Tibial artery (tissue), 4 donors: ENCODE measurements around the gene UTY.

Source experiments
- DNase-seq, 2 donors: peaks; one replicate each; pipeline ENCODE4 v3.0.0-alpha.2; 2019
- H3K27ac ChIP-seq, 2 donors: fragments of 200-600 bp; sonication (generic) in 1 of 2; 1 replicate in 1 of 2; 2 replicates in 1 of 2; pipeline ENCODE4 v1.5.1; 2018 to 2019; ENCODE audit warnings: mild to moderate bottlenecking in 1 of 2
- H3K27me3 ChIP-seq, 2 donors: fragments of 200-600 bp; sonication (generic) in 1 of 2; one replicate each; pipeline versions ENCODE4 v1.5.1 to v1.6.0; 2016 to 2019
- H3K36me3 ChIP-seq, 3 donors: fragments of 200-600 bp; sonication (generic) in 2 of 3; one replicate each; pipeline ENCODE4 v1.5.1; 2016 to 2019; ENCODE audit warnings: mild to moderate bottlenecking in 2 of 3
- H3K4me1 ChIP-seq, 4 donors: fragments of 200-600 bp; sonication (generic) in 2 of 4; 1 replicate in 3 of 4; 2 replicates in 1 of 4; pipeline ENCODE4 v1.5.1; 2016 to 2019
- H3K4me3 ChIP-seq, 2 donors: fragments of 200-600 bp; sonication (generic) in 1 of 2; 1 replicate in 1 of 2; 2 replicates in 1 of 2; pipeline ENCODE4 v1.5.1; 2018 to 2019; ENCODE audit warnings: mild to moderate bottlenecking in 2 of 2
- H3K9me3 ChIP-seq, 3 donors: fragments of 200-600 bp; sonication (generic) in 1 of 3; one replicate each; pipeline ENCODE4 v1.5.1; 2016 to 2019
- CTCF ChIP-seq, 2 experiments: fragments of 200-600 bp in 1 of 2; fragments of 450-650 bp in 1 of 2; IDR thresholded peaks; one replicate each; pipeline ENCODE4 v1.5.1; 2017 to 2019; ENCODE audit warnings: antibody characterized with exemption in 2 of 2, mild to moderate bottlenecking in 1 of 2, moderate library complexity in 1 of 2
- intact Hi-C: fragments of 100-400 bp; cut with DNase I; formaldehyde crosslinking; loops from one replicate; pipeline ENCODE4 v1.15.0; 2023; ENCODE audit warnings: low total_unique reads

Gene UTY

GRCh38 chrY:13345549-13345948, 134.3 kb downstream of the UTY start:
- Histone ChIP-seq H3K27ac (no peak overlapping the region), H3K4me1 (no peaks in the 10 kb centered on the region), H3K4me3 (no peak overlapping the region), H3K27me3 (no peaks in the 10 kb centered on the region), H3K36me3 (no peaks in the 10 kb centered on the region), H3K9me3 (no peaks in the 10 kb centered on the region)
- TF ChIP-seq CTCF (IDR thresholded peaks at IDR 0.05) = no peak
- DNase-seq = no peak
- intact Hi-C loops = no loop called here

- H3K9me3 ChIP-seq = no peaks in the 10 kb centered on the region
- H3K4me3 ChIP-seq = no peak overlapping the region
- intact Hi-C loops = no loop called here
- no peak for DNase-seq
- no peaks in the 10 kb centered on the region for H3K27me3 ChIP-seq
- H3K27ac ChIP-seq = no peak overlapping the region
- TF ChIP-seq CTCF (IDR thresholded peaks at IDR 0.05) = peak; percentile 8 to 25
- no peaks in the 10 kb centered on the region for H3K36me3 ChIP-seq
- no peaks in the 10 kb centered on the region for H3K4me1 ChIP-seq
Observed at GRCh38 chrY:13343307-13343946, 136.4 kb downstream of the UTY start.

DNA sequence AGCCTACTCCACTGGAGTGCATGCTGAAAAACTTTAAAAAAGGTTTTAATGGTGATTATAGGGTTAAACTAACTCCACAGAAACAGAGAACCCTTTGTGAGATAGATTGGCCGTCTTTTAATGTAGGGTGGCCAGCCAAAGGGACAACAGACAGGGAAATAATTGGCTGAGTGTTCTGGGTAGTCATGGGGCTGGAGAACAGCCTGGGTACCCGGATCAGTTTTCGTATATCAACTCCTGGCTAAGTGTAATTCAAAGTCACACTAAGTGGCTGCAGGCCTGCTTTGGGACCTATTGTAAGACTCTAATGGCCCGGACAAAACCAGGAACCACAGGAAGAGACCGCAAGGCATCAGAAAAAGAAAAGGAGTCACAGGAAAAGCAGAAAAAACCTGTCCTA, 139.9 kb downstream of the UTY start:
- no peak overlapping the region for H3K27ac ChIP-seq
- no peak for TF ChIP-seq CTCF (IDR thresholded peaks at IDR 0.05)

DNA sequence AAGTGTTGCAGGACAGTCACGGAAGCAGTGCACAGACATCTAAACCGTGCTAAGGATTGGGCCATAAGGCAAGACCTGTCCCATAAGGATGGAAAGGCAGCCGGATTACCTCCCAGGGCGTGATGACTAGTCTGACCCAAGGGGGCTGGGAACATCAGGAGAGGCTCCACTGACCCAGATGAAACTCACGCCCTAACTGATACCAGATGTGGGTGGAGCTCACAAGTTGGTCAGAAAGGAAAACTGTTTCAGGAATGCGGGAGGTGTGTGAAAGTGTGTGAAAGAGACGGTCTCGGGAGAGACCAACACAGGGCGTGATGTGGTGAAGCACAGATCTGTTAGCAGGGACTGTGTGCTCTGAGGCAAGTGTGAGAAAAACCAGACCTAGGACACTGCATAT, 140.5 kb downstream of the UTY start:
- no peak overlapping the region for H3K4me3 ChIP-seq
- no peak for DNase-seq

More for the DNA sequence above, 139.9 kb downstream of the UTY start:
- no peaks in the 10 kb centered on the region for H3K4me1 ChIP-seq
- H3K27me3 ChIP-seq = no peaks in the 10 kb centered on the region
- no peak for DNase-seq
- no peaks in the 10 kb centered on the region for H3K9me3 ChIP-seq
- H3K36me3 ChIP-seq = peaks cover 0 to 2% (median 0%) of the 10 kb centered on the region in 3 donors
- intact Hi-C loops = no loop called here
- no peak overlapping the region for H3K4me3 ChIP-seq

GRCh38 chrY:13338711-13339110, 141.1 kb downstream of the UTY start:
- no peak for DNase-seq
- no peak overlapping the region for H3K27ac ChIP-seq
- H3K27me3 ChIP-seq = no peaks in the 10 kb centered on the region
- peaks cover 0 to 7% (median 0%) of the 10 kb centered on the region in 3 donors for H3K36me3 ChIP-seq
- intact Hi-C loops = no loop called here
- H3K9me3 ChIP-seq = no peaks in the 10 kb centered on the region
- TF ChIP-seq CTCF (IDR thresholded peaks at IDR 0.05) = no peak
- no peaks in the 10 kb centered on the region for H3K4me1 ChIP-seq
- H3K4me3 ChIP-seq = no peak overlapping the region

More for the DNA sequence above, 140.5 kb downstream of the UTY start:
- intact Hi-C loops = no loop called here
- no peak for TF ChIP-seq CTCF (IDR thresholded peaks at IDR 0.05)
- peaks cover 0 to 7% (median 0%) of the 10 kb centered on the region in 3 donors for H3K36me3 ChIP-seq
- no peaks in the 10 kb centered on the region for H3K9me3 ChIP-seq
- no peaks in the 10 kb centered on the region for H3K4me1 ChIP-seq
- no peaks in the 10 kb centered on the region for H3K27me3 ChIP-seq
- H3K27ac ChIP-seq = no peak overlapping the region

- no peak for TF ChIP-seq CTCF (IDR thresholded peaks at IDR 0.05)
Observed at GRCh38 chrY:13337934-13338333, 141.9 kb downstream of the UTY start.

More at GRCh38 chrY:13337934-13338333, 141.9 kb downstream of the UTY start:
- intact Hi-C loops = no loop called here
- DNase-seq = no peak
- Histone ChIP-seq H3K4me1 (no peaks in the 10 kb centered on the region), H3K9me3 (no peaks in the 10 kb centered on the region), H3K36me3 (peaks cover 0 to 7% (median 0%) of the 10 kb centered on the region in 3 donors), H3K27me3 (no peaks in the 10 kb centered on the region), H3K27ac (no peak overlapping the region), H3K4me3 (no peak overlapping the region)
